GM19043 (cell line): Measurements from ENCODE around the gene CPEB3.

Experiments used
- ATAC-seq: cut with Tn5 transposase; IDR thresholded peaks from one replicate; pipeline ENCODE4 v1.9.1; 2021; ENCODE audit warnings: low read depth; ENCODE audit not compliant: unreplicated experiment

CPEB3 gene

GRCh38 chr10:92110039-92110794, 180.7 kb downstream of the CPEB3 start:
- no peak for ATAC-seq

- no peak for ATAC-seq
Measured at GRCh38 chr10:92108747-92109146, 182.1 kb downstream of the CPEB3 start.

GRCh38 chr10:92108120-92108519, 182.8 kb downstream of the CPEB3 start:
- no peak for ATAC-seq

GRCh38 chr10:92103376-92104090, 187.3 kb downstream of the CPEB3 start:
- no peak for ATAC-seq

GRCh38 chr10:92102601-92103213, 188.2 kb downstream of the CPEB3 start:
- ATAC-seq, result no peak

GRCh38 chr10:92094960-92095359, 195.9 kb downstream of the CPEB3 start:
- no peak for ATAC-seq

- ATAC-seq, result no peak
Measured at GRCh38 chr10:92091965-92092364, 198.9 kb downstream of the CPEB3 start.

- peak; percentile 77 for ATAC-seq
Measured at GRCh38 chr10:92087750-92088395, 203.0 kb downstream of the CPEB3 start.

GRCh38 chr10:92082583-92083280, 208.1 kb downstream of the CPEB3 start:
- no peak for ATAC-seq

- ATAC-seq, result no peak
Measured at GRCh38 chr10:92081641-92082040, 209.2 kb downstream of the CPEB3 start.

GRCh38 chr10:92080244-92080643, 210.6 kb downstream of the CPEB3 start:
- ATAC-seq, result no peak

GRCh38 chr10:92079003-92079402, 211.9 kb downstream of the CPEB3 start:
- no peak for ATAC-seq

GRCh38 chr10:92076722-92077121, 214.2 kb downstream of the CPEB3 start:
- ATAC-seq, result no peak

- ATAC-seq, result no peak
Measured at GRCh38 chr10:92075829-92076228, 215.0 kb downstream of the CPEB3 start.

- ATAC-seq, result no peak
Measured at GRCh38 chr10:92074126-92074887, 216.6 kb downstream of the CPEB3 start.

GRCh38 chr10:92068900-92069299, 222.0 kb downstream of the CPEB3 start:
- no peak for ATAC-seq

- no peak for ATAC-seq
Measured at GRCh38 chr10:92066386-92066785, 224.5 kb downstream of the CPEB3 start.

- no peak for ATAC-seq
Measured at GRCh38 chr10:92064506-92064905, 226.4 kb downstream of the CPEB3 start.

GRCh38 chr10:92062273-92062672, 228.6 kb downstream of the CPEB3 start:
- no peak for ATAC-seq

GRCh38 chr10:92054807-92055206, 236.1 kb downstream of the CPEB3 start:
- no peak for ATAC-seq
